ENCODE measurements around the gene RHBDF2.

RHBDF2 gene

GRCh38 chr17:76501018-76501826, at the start of gene RHBDF2:
Gene RHBDF2 (minus strand): TSS chr17:76501423. CDS start chr17:76481524, 19,899 bp downstream.
- DNase-seq = peak; percentile 97

- DNase-seq = no peak
Observed at GRCh38 chr17:76549539-76549938, 48.3 kb upstream of the RHBDF2 start.

- no peak for DNase-seq
Observed at GRCh38 chr17:76549215-76549518, 47.9 kb upstream of the RHBDF2 start.

GRCh38 chr17:76548378-76549214, 47.4 kb upstream of the RHBDF2 start:
- DNase-seq = no peak

GRCh38 chr17:76547642-76548202, 46.5 kb upstream of the RHBDF2 start:
- no peak for DNase-seq

GRCh38 chr17:76547183-76547641, 46.0 kb upstream of the RHBDF2 start:
- peak; percentile 51 for DNase-seq

- no peak for DNase-seq
Observed at GRCh38 chr17:76546556-76547182, 45.4 kb upstream of the RHBDF2 start.

- DNase-seq = no peak
Observed at GRCh38 chr17:76545918-76546555, 44.8 kb upstream of the RHBDF2 start.

- no peak for DNase-seq
Observed at GRCh38 chr17:76544546-76545365, 43.5 kb upstream of the RHBDF2 start.

- DNase-seq = no peak
Observed at GRCh38 chr17:76543826-76544545, 42.8 kb upstream of the RHBDF2 start.

- DNase-seq = no peak
Observed at GRCh38 chr17:76543482-76543825, 42.2 kb upstream of the RHBDF2 start.

GRCh38 chr17:76542984-76543383, 41.8 kb upstream of the RHBDF2 start:
- DNase-seq = no peak

GRCh38 chr17:76542566-76542971, 41.3 kb upstream of the RHBDF2 start:
- no peak for DNase-seq

GRCh38 chr17:76541739-76542454, 40.7 kb upstream of the RHBDF2 start:
- no peak for DNase-seq

GRCh38 chr17:76540381-76541300, 39.4 kb upstream of the RHBDF2 start:
- no peak for DNase-seq

GRCh38 chr17:76539631-76540271, 38.5 kb upstream of the RHBDF2 start, which contains the start of gene PRCD:
Gene PRCD (plus strand): TSS chr17:76540044. CDS start chr17:76540142, 98 bp downstream.
- DNase-seq = no peak

GRCh38 chr17:76538941-76539570, 37.8 kb upstream of the RHBDF2 start:
- DNase-seq = no peak

GRCh38 chr17:76538281-76538931, 37.2 kb upstream of the RHBDF2 start:
- no peak for DNase-seq
